Stomach (tissue), 9 donors: ENCODE results near the gene NOC4L. TPM values are rescaled to one million over a fixed set of nuclear protein-coding genes. Genes with fewer than 3 reads are reported as not detected.

ENCODE experiments used
- DNase-seq, 2 donors: peaks; one replicate each; pipeline versions ENCODE4 v3.0.0 to v3.0.0-alpha.2; 2013 to 2019
- H3K27ac ChIP-seq, 5 donors: fragments of 200-600 bp in 4 of 5; sonication (generic) in 4 of 5; one replicate each; pipeline ENCODE4 v1.5.1; 2013 to 2019; ENCODE audit warnings: mild to moderate bottlenecking in 1 of 5, moderate library complexity in 1 of 5
- H3K27me3 ChIP-seq, 3 donors: fragments of 200-600 bp; sonication (generic); one replicate each; pipeline ENCODE4 v1.5.1; 2017 to 2019; ENCODE audit warnings: mixed run types in 1 of 3
- H3K36me3 ChIP-seq, 4 donors: fragments of 200-600 bp; sonication (generic); 1 replicate in 3 of 4; 2 replicates in 1 of 4; pipeline ENCODE4 v1.5.1; 2016 to 2019
- H3K4me1 ChIP-seq, 4 donors: fragments of 200-600 bp; sonication (generic); one replicate each; pipeline ENCODE4 v1.5.1; 2016 to 2019
- H3K4me3 ChIP-seq, 4 donors: fragments of 200-600 bp; sonication (generic) in 3 of 4; one replicate each; pipeline ENCODE4 v1.5.1; 2016 to 2019; ENCODE audit warnings: mild to moderate bottlenecking in 1 of 4
- H3K9me3 ChIP-seq, 4 donors: fragments of 200-600 bp; sonication (generic); one replicate each; pipeline ENCODE4 v1.5.1; 2016 to 2019
- CTCF ChIP-seq, 7 experiments: fragments of 450-650 bp in 4 of 7; fragments of 200-600 bp in 3 of 7; sonication (generic) in 3 of 7; IDR thresholded peaks; one replicate each; pipeline ENCODE4 v1.5.1; 2016 to 2019; ENCODE audit warnings: antibody characterized with exemption in 7 of 7, control low read depth in 2 of 7, mild to moderate bottlenecking in 1 of 7
- EP300 ChIP-seq: sonication (generic); formaldehyde crosslinking; IDR thresholded peaks from one replicate; pipeline ENCODE4 v1.6.1; 2017; ENCODE audit warnings: antibody characterized with exemption
- POLR2A ChIP-seq, 4 donors: fragments of 450-650 bp; IDR thresholded peaks; one replicate each; pipeline ENCODE4 v1.6.1; 2016; ENCODE audit warnings: antibody characterized with exemption in 4 of 4, control low read depth in 2 of 4, mild to moderate bottlenecking in 1 of 4, moderate library complexity in 1 of 4
- POLR2AphosphoS5 ChIP-seq, 3 donors: sonication (generic); formaldehyde crosslinking; IDR thresholded peaks; one replicate each; pipeline ENCODE4 v1.6.1; 2016; ENCODE audit warnings: antibody characterized with exemption in 3 of 3
- WGBS, 5 donors: extraction: QIAGEN DNeasy Blood & Tissue Kit in 3 of 5; methylation state at CpG; one replicate each; pipeline versions ENCODE4 v1.1.5 to v1.1.7; 2013 to 2018; 5-methylcytosine and 5-hydroxymethylcytosine counted together
- intact Hi-C: fragments of 100-400 bp; cut with DNase I; formaldehyde crosslinking; loops from one replicate; pipeline ENCODE4 v1.15.1; 2023; ENCODE audit warnings: low total_unique reads
- polyA plus RNA-seq, 3 donors: library from polyadenylated mRNA; stranded (reverse); fragments of 200-250 nt; gene quantifications; one replicate each; pipeline ENCODE4 v1.2.3, GENCODE V29; 2013
- total RNA-seq, 5 donors: library from RNA; depleted of rRNA; stranded (reverse); fragments of >200 nt; gene quantifications; one replicate each; pipeline versions ENCODE4 v1.1.0 to v1.2.3, GENCODE V29; 2014 to 2016
- donor health status: healthy with polysubstance abuse.
- donor health status: Bipolar disorder and iron deficiency.
- donor health status: healthy.

The NOC4L gene
- total and polyA plus RNA-seq, 8 donors: 2.2 to 63.6 (median 28.6) TPM

- intact Hi-C loops: no loop called here
- H3K27ac ChIP-seq: no peak overlapping the region
- TF ChIP-seq POLR2A (IDR thresholded peaks at IDR 0.05) (no peak), POLR2AphosphoS5 (IDR thresholded peaks at IDR 0.05) (no peak), CTCF (IDR thresholded peaks at IDR 0.05) (no peak), EP300 (no peak)
- DNase-seq: no peak
- H3K27me3 ChIP-seq: peaks cover 0 to 9% (median 0%) of the 10 kb centered on the region in 3 donors
- H3K36me3 ChIP-seq: peaks cover 7 to 35% (median 27%) of the 10 kb centered on the region in 4 donors
- H3K9me3 ChIP-seq: no peaks in the 10 kb centered on the region
- 78 to 90% (median 86%) methylated on average over 8 of the region's 8 CpGs for WGBS, 5 donors
- peaks cover 0 to 12% (median 10%) of the 10 kb centered on the region in 4 donors for H3K4me1 ChIP-seq
- no peak overlapping the region for H3K4me3 ChIP-seq
Observed at GRCh38 chr12:132156573-132157325, 12.5 kb downstream of the NOC4L start.

GRCh38 chr12:132157733-132158409 is 13.6 kb downstream of the NOC4L start:
- TF ChIP-seq POLR2A (IDR thresholded peaks at IDR 0.05) (no peak), CTCF (IDR thresholded peaks at IDR 0.05) (no peak), POLR2AphosphoS5 (IDR thresholded peaks at IDR 0.05) (no peak), EP300 (no peak)
- no peaks in the 10 kb centered on the region for H3K9me3 ChIP-seq
- peaks cover 0 to 20% (median 0%) of the 10 kb centered on the region in 3 donors for H3K27me3 ChIP-seq
- H3K4me3 ChIP-seq: no peak overlapping the region
- intact Hi-C loops: no loop called here
- no peak overlapping the region for H3K27ac ChIP-seq
- peaks cover 0 to 23% (median 18%) of the 10 kb centered on the region in 4 donors for H3K4me1 ChIP-seq
- no peak for DNase-seq
- H3K36me3 ChIP-seq: peaks cover 0 to 27% (median 18%) of the 10 kb centered on the region in 4 donors
- WGBS, 5 donors: 94 to 99% (median 96%) methylated on average over 5 of the region's 5 CpGs

GRCh38 chr12:132158677-132159554 is 14.7 kb downstream of the NOC4L start:
- Histone ChIP-seq H3K4me1 (peaks cover 0 to 25% (median 21%) of the 10 kb centered on the region in 4 donors), H3K4me3 (no peak overlapping the region), H3K27ac (no peak overlapping the region), H3K36me3 (peaks cover 0 to 27% (median 18%) of the 10 kb centered on the region in 4 donors), H3K27me3 (peaks cover 0 to 30% (median 6%) of the 10 kb centered on the region in 3 donors), H3K9me3 (no peaks in the 10 kb centered on the region)
- DNase-seq: no peak
- WGBS, 5 donors: 86 to 94% (median 88%) methylated on average over 28 to 37 of the region's 37 CpGs
- no peak for TF ChIP-seq EP300
- no peak for TF ChIP-seq CTCF (IDR thresholded peaks at IDR 0.05)
- no peak for TF ChIP-seq POLR2AphosphoS5 (IDR thresholded peaks at IDR 0.05)
- no peak for TF ChIP-seq POLR2A (IDR thresholded peaks at IDR 0.05)
- intact Hi-C loops: no loop called here

GRCh38 chr12:132159555-132160003 is 15.3 kb downstream of the NOC4L start:
- intact Hi-C loops: no loop called here
- H3K27ac ChIP-seq: no peak overlapping the region
- H3K4me1 ChIP-seq: peaks cover 0 to 19% (median 16%) of the 10 kb centered on the region in 4 donors
- TF ChIP-seq POLR2AphosphoS5 (IDR thresholded peaks at IDR 0.05) (no peak), CTCF (IDR thresholded peaks at IDR 0.05) (no peak), EP300 (no peak), POLR2A (IDR thresholded peaks at IDR 0.05) (no peak)
- H3K4me3 ChIP-seq: no peak overlapping the region
- H3K36me3 ChIP-seq: peaks cover 0 to 27% (median 18%) of the 10 kb centered on the region in 4 donors
- DNase-seq: no peak
- no peaks in the 10 kb centered on the region for H3K9me3 ChIP-seq
- H3K27me3 ChIP-seq: peaks cover 0 to 32% (median 6%) of the 10 kb centered on the region in 3 donors
- 66 to 89% (median 75%) methylated on average over 8 to 14 of the region's 14 CpGs for WGBS, 5 donors
